Astrocyte (in vitro differentiated cells and primary cell): Measurements from ENCODE around the gene TMEM63A. TPM values are rescaled to one million over a fixed set of nuclear protein-coding genes. Genes with fewer than 3 reads are reported as not detected.

Experiments used
- DNase-seq: peaks from one replicate; pipeline ENCODE4 v3.0.0-alpha.2; 2010; ENCODE audit warnings: low read depth
- FAIRE-seq: peaks from 2 replicates; lab custom pipeline; 2011; peaks lifted over from hg19 to GRCh38; lab: Jason Lieb, UNC
- H2AFZ ChIP-seq: 2 replicates; pipeline ENCODE4 v1.6.0; 2012; ENCODE audit warnings: low read depth, low read length, inconsistent platforms
- H3K27ac ChIP-seq: 2 replicates; pipeline ENCODE4 v1.5.1; 2011; ENCODE audit warnings: low read depth, low read length, inconsistent platforms
- H3K27me3 ChIP-seq: 2 replicates; pipeline ENCODE4 v1.6.0; 2011; ENCODE audit warnings: low read length, inconsistent platforms; ENCODE audit not compliant: insufficient read depth
- H3K36me3 ChIP-seq: 2 replicates; pipeline ENCODE4 v1.5.1; 2011; ENCODE audit warnings: low read length, inconsistent platforms; ENCODE audit not compliant: insufficient read depth
- H3K4me1 ChIP-seq: 2 replicates; pipeline ENCODE4 v1.5.1; 2011; ENCODE audit warnings: low read length, inconsistent platforms; ENCODE audit not compliant: insufficient read depth
- H3K4me2 ChIP-seq: 2 replicates; pipeline ENCODE4 v1.6.0; 2012; ENCODE audit warnings: low read length, inconsistent platforms
- H3K4me3 ChIP-seq: 2 replicates; pipeline ENCODE4 v1.5.1; 2011; ENCODE audit warnings: low read depth, mild to moderate bottlenecking, low read length, inconsistent platforms; ENCODE audit not compliant: insufficient read depth
- H3K79me2 ChIP-seq: 2 replicates; pipeline ENCODE4 v1.6.0; 2012; ENCODE audit warnings: mild to moderate bottlenecking, low read length, inconsistent platforms; ENCODE audit not compliant: insufficient read depth
- H3K9ac ChIP-seq: 2 replicates; pipeline ENCODE4 v1.6.0; 2012; ENCODE audit warnings: mild to moderate bottlenecking, low read length, inconsistent platforms
- H3K9me3 ChIP-seq: 2 replicates; pipeline ENCODE4 v1.5.1; 2012; ENCODE audit warnings: low read depth, mild to moderate bottlenecking, low read length, inconsistent platforms; ENCODE audit not compliant: insufficient read depth
- H4K20me1 ChIP-seq: 2 replicates; pipeline ENCODE4 v1.6.0; 2012; ENCODE audit warnings: low read length, inconsistent platforms; ENCODE audit not compliant: insufficient read depth
- H3K27ac Mint-ChIP-seq: one replicate; pipeline ENCODE4 v1.8.0; 2021; ENCODE audit warnings: mild to moderate bottlenecking, mixed read lengths; ENCODE audit not compliant: unreplicated experiment
- H3K27me3 Mint-ChIP-seq: one replicate; pipeline ENCODE4 v1.8.0; 2021; ENCODE audit warnings: low read depth, mixed read lengths; ENCODE audit not compliant: unreplicated experiment
- H3K36me3 Mint-ChIP-seq: one replicate; pipeline ENCODE4 v1.8.0; 2021; ENCODE audit warnings: low read depth, mixed read lengths; ENCODE audit not compliant: unreplicated experiment
- H3K4me1 Mint-ChIP-seq: one replicate; pipeline ENCODE4 v1.8.0; 2021; ENCODE audit warnings: low read depth, mixed read lengths; ENCODE audit not compliant: unreplicated experiment
- H3K4me3 Mint-ChIP-seq: one replicate; pipeline ENCODE4 v1.8.0; 2021; ENCODE audit warnings: mild to moderate bottlenecking, moderate library complexity, mixed read lengths; ENCODE audit not compliant: unreplicated experiment
- H3K9me3 Mint-ChIP-seq: one replicate; pipeline ENCODE4 v1.8.0; 2021; ENCODE audit warnings: mild to moderate bottlenecking, mixed read lengths; ENCODE audit not compliant: unreplicated experiment
- EZH2 ChIP-seq: IDR thresholded peaks from 2 replicates; pipeline ENCODE4 v1.6.1; 2012; ENCODE audit warnings: mild to moderate bottlenecking, low read length, inconsistent platforms; ENCODE audit not compliant: insufficient read depth
- total RNA-seq: library from RNA; stranded (reverse); gene quantifications from 2 replicates; pipeline ENCODE4 v1.2.1, GENCODE V29; 2021
- TF ChIP-seq, protein P1 (sequence below): IDR thresholded peaks from 2 replicates; pipeline ENCODE4 v1.5.1; 2011; ENCODE audit warnings: low read depth, mild to moderate bottlenecking, inconsistent platforms, low read length, moderate library complexity; ENCODE audit not compliant: insufficient read depth

TMEM63A gene
- total RNA-seq, 1 donor from 2014 or later, result 28.7 TPM

DNA sequence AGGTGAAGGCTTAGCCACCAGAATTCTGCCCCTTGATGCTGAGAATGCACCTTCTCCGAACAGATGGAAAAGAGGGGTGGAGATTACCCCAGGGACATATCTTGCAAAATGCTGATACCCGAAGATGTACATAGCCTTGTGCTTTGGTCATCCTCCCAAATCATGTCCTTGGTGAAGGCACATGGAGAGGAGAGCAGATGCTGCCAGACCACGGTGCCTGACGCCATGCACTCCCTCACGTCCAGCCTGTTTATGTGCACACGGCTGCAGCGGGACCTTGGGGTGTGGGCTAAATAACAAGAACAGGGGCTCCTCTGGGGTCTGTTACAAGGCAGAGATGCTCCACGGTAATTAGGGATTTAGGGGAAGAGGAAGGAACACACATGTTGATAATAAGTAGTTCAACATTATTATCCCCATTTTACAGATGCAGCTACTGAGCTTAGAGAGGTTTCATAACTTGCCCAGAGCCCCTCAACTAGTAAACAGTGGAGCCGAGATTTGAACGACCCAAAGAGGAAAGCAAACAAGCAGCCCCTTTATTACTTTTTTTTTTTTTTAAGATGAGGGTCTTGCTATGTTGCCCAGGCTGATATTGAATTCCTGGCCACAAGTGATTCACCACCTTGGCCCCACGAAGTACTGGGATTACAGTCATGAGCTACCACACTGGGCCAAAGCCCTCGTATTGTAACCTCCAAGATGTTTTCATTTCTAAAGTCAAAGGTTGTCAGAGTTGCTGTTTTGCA is 59.4 kb downstream of the TMEM63A start:
- H3K9me3 ChIP-seq, result no peaks in the 10 kb centered on the region
- H3K27me3 ChIP-seq, result no peaks in the 10 kb centered on the region
- TF ChIP-seq, protein P1, sequence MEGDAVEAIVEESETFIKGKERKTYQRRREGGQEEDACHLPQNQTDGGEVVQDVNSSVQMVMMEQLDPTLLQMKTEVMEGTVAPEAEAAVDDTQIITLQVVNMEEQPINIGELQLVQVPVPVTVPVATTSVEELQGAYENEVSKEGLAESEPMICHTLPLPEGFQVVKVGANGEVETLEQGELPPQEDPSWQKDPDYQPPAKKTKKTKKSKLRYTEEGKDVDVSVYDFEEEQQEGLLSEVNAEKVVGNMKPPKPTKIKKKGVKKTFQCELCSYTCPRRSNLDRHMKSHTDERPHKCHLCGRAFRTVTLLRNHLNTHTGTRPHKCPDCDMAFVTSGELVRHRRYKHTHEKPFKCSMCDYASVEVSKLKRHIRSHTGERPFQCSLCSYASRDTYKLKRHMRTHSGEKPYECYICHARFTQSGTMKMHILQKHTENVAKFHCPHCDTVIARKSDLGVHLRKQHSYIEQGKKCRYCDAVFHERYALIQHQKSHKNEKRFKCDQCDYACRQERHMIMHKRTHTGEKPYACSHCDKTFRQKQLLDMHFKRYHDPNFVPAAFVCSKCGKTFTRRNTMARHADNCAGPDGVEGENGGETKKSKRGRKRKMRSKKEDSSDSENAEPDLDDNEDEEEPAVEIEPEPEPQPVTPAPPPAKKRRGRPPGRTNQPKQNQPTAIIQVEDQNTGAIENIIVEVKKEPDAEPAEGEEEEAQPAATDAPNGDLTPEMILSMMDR, result no peak
- no peak for TF ChIP-seq EZH2
- no peak overlapping the region for H3K9ac ChIP-seq
- peaks cover 29% of the 10 kb centered on the region for H4K20me1 ChIP-seq
- Mint-ChIP-seq H3K4me3 (no peak overlapping the region), H3K4me1 (peaks cover 46% of the 10 kb centered on the region), H3K9me3 (no peaks in the 10 kb centered on the region), H3K27ac (no peak overlapping the region), H3K36me3 (peaks cover 26% of the 10 kb centered on the region), H3K27me3 (no peaks in the 10 kb centered on the region)
- no peak overlapping the region for H3K4me3 ChIP-seq
- H3K36me3 ChIP-seq, result no peaks in the 10 kb centered on the region
- no peak overlapping the region for H2AFZ ChIP-seq
- no peak overlapping the region for H3K4me2 ChIP-seq
- FAIRE-seq, result no peak
- DNase-seq, result no peak
- peaks cover 3% of the 10 kb centered on the region for H3K79me2 ChIP-seq
- H3K4me1 ChIP-seq, result peaks cover 1% of the 10 kb centered on the region
- H3K27ac ChIP-seq, result no peak overlapping the region

DNA sequence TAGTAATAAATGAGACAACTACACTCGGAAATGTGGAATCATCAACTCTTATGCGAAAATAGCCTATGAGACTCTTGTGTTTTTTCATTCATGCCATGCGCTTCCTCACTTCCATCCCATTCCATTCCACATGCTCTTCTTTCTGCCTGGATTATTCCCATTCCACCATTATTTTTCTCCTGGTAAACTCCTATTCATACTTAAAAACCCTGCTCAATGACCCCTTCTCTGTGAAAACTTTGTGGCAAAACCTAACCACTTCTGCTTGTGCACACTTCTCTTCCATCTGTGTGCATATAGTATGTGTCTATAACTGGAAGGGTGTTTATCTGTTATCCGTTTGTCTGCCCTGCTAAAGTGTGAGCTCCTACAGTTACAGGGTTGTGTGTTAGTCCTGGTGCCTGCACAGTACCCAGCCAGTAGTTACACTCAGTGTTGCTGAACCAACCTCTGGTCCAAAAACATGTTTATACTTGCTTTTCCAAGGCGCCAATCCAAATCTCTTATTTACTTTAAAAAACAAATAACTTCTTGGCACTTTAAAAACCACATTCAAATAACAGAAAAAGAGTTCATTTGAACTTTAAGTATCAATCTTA is 61.6 kb downstream of the TMEM63A start:
- no peak overlapping the region for H3K4me3 Mint-ChIP-seq
- FAIRE-seq, result no peak

More for the DNA sequence above, 61.6 kb downstream of the TMEM63A start:
- H3K4me1 Mint-ChIP-seq, result peaks cover 40% of the 10 kb centered on the region
- Histone ChIP-seq H3K4me3 (no peak overlapping the region), H3K27me3 (no peaks in the 10 kb centered on the region), H3K4me1 (peaks cover 16% of the 10 kb centered on the region), H4K20me1 (peaks cover 13% of the 10 kb centered on the region), H3K9me3 (no peaks in the 10 kb centered on the region), H3K27ac (no peak overlapping the region), H3K79me2 (peaks cover 6% of the 10 kb centered on the region), H3K36me3 (no peaks in the 10 kb centered on the region), H2AFZ (no peak overlapping the region), H3K9ac (no peak overlapping the region), H3K4me2 (no peak overlapping the region)
- no peaks in the 10 kb centered on the region for H3K9me3 Mint-ChIP-seq
- no peaks in the 10 kb centered on the region for H3K27me3 Mint-ChIP-seq
- TF ChIP-seq, protein P1, result no peak
- TF ChIP-seq EZH2, result no peak
- DNase-seq, result no peak
- H3K27ac Mint-ChIP-seq, result no peak overlapping the region
- peaks cover 13% of the 10 kb centered on the region for H3K36me3 Mint-ChIP-seq
